NK-92 (cell line): ENCODE results near the gene PRPF38B.
A peak's percentile ranks its signal among the peaks of the same experiment; 100 is the strongest.
"Not testable (repeated sequence)": the region's sequence is repeated elsewhere in the genome, so short reads cannot be mapped to it uniquely, and the experiment has no call there.

ENCODE experiments used
- DNase-seq: peaks from one replicate; lab custom pipeline; 2025; ENCODE audit not compliant: unreplicated experiment; lab: John Stamatoyannopoulos, UW

Gene PRPF38B

GRCh38 chr1:108679586-108680213 is 12.4 kb upstream of the PRPF38B start:
- DNase-seq: no peak

DNA sequence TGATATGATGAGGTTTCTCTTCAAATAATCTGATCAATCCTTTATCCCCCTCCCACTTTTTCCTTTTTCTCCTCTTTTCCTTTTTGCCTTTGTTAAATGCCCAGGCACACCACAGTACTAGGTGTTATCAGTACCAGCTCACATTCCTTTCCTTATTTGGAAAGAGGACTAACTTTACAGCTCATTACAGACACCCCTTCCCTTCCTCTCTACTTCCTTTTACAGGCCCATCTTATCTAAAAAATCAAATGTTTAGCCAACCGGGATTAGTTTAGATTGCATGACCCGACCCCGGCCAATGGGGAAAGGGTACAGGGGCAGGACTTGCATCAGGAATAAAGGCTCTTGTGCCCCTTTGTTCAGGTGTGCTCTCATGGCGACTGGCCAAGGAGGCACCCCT is 10.4 kb upstream of the PRPF38B start:
- not testable (repeated sequence) for DNase-seq

DNA sequence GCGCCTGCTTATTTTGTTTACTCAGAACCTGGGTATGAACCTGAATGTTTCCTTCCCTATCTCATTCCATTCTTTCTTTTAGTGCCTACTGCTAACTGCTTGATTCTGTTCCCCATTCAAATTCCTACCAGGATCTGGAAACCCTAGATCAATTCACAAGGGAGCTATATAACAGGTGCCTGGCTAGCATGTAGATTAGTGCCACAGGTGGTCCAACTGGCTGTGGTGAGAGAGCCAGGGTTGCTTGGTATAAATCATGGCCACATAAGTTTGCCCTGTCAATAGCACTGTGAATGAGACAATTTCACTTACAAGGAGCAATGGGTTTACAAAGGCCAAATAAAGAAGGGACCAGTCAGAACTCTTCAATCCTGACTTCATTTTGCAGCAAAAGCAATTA is 6.6 kb upstream of the PRPF38B start:
- DNase-seq: no peak

DNA sequence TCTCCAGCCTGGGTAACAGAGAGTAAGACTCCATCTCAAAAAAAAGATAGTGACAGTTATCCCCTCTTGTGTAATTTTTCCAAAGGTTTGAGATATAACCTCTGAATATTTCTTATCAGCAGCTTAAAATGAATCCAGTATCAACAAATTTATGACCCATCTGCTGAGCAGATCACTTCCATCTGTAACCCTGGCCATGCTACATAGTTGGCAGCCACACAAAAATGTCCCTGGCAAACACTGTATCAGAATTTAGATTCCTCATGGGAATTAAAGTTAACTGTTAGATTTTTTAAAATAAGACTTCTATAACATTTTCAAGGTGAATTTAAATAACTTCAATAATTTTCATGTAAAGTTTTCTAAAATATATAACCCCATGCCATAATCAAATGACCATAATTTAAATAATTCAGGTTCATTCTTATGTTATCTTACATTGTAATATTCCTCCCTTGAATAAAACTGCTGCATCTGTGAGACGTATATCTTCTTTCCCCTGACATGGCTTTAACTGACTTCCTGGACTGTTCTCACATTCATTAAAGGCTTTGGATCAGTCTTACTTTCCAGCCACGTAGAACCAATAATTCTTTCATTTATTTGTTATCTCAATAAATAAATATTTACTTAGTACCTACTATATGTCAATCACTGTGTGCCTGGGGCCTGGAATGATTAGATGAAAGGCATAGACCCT is 5.3 kb upstream of the PRPF38B start:
- DNase-seq: no peak

DNA sequence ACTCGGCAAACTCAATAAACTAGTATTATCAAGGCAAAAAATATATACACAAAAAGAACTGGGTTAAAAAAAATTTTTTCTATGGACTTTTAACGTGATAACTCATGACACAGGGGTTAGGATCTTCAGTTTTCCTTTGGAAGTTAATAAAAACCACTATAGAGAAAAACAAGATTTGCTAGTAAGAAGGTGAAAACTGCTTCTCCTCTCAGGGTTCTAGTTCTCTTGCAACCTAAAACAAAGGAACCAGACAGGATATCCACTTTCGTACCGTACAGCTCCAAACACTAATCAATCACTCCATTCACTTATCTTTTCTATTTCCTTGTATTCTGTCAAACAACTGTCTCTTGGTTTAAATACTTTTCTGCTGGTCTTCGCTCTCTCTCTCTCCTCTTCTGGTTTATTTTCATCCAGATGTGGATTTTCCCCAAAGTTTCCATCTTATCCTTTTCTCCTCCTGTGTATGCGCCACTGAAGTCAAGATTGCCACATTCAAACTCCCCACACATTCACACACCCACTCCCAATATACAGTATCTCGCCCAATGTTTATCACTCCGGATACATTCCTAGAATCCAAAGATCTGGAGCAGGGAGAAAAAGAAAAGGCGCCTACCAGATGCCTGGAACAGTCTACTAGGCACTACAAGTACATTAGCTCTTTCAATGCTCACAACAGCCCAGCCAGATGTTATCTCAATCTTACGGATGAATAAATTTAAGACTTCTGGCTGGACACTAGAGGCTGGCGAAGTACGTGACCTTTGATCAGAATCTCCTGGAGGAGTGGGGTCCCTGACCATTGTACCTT is 775 bp upstream of the PRPF38B start:
- DNase-seq: no peak

DNA sequence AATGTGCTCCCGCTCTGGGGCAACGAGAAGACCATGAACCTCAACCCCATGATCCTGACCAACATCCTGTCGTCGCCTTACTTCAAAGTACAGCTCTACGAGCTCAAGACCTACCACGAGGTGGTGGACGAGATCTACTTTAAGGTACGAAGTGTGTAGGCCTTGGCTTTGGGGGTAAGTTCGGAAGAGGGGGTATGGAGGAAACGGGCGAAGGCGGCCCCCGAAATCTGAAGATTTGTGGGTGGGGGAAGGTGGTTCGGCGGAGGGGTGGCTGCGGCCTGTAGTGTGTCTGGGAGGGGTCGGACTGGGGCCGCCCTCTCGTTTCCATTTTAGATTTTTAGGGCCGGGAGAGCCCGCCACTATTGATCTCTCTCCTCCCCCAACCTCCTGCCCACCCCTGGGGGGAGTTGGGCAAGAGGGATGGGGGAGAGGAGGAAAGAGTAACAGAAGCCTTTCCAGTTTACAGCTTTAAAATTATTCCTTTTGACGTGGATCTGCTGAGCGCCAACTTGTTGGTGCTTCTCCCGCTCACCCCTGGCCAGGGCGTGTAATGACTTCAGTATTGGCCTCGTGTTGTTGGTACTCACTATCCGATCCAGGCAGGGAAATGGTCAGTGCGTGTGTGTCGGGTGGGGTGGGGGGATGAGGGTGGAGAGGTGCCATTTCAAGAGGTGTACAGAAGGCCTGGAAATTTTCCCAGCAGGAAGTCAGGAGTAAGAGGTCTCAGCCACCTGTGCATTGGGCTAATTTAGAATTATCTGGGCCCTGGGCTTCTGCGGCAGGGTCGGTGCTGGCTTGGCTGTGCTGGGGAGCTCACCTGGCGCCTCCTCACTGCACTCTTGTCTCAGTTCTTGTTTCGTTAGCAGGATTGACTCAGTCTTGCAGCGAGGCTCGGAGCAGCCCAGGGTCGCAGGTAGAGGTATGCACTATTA is 880 bp downstream of the PRPF38B start:
- DNase-seq: peak; percentile 43

- no peak for DNase-seq
Observed at GRCh38 chr1:108695535-108695934, 3.4 kb downstream of the PRPF38B start.

GRCh38 chr1:108699375-108700332 is 7.5 kb downstream of the PRPF38B start:
- DNase-seq: no peak

DNA sequence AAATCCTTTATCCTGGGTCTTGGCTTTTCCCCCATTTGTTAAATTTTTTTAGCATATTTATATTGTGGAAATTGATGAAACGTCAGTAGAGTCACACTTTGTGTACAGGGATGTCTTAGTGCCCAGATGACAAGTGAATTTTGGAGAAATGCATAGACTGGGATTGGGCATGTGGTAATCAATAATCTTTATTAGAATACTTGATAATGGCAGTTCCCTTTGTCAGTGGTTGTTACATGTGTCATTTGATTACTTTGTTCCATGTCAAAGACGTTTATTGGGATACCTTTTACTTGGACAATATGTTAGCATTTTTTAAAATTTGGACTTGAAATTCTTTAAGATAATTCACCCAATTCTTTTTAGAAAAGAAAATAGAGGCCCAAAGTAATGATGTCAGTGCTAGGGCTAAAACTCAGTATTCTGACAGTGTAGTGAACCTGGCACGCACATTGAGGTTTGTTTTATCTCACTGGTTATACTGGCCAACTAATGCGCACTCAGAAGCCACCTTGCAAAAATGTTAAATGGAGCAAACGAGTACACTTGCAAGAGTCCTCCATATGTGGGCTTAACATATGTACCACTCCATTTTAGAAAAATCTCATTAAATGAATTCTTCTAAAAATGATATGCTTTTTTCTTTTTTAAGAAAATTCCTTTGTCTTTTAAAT is 9.2 kb downstream of the PRPF38B start:
- no peak for DNase-seq

- not testable (repeated sequence) for DNase-seq
Observed at GRCh38 chr1:108702109-108702508, 10.0 kb downstream of the PRPF38B start.

DNA sequence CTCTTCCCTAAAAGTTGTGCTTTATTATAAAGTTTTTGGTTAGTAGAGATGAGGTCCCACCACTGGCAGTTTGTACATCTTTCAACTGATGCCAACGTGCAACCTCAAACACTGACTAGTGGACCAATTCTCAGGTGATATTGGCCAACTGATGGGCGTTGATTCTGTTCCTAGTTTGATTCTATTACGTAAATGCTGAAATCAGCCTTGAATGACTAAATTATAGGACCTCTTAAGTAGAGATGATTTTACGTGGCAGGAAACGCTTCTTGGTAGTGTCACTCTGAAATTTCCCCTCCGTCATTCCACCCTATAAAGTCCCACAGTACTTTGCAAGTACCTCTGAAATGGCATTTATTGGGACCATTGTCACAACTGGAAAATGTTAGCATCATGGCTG is 11.8 kb downstream of the PRPF38B start:
- no peak for DNase-seq

DNA sequence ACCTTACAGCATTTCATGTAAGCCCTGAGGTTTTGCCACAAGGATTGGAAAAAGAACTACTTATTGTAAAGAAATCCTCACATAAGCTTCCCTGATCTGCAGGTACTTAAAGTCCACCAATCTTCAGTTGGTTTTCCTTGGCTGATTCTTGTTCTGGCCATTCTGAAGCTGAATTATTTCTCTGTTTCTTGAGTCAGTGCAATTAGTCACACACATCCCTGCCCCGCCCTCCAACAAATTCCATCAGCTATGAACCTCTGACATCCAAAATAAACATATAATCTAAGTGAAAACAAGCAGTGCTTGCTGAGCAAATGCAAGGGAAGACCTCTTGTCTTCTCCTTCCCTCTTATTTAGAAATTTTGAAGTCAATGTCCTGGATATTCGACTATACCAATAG is 12.4 kb downstream of the PRPF38B start:
- DNase-seq: no peak

DNA sequence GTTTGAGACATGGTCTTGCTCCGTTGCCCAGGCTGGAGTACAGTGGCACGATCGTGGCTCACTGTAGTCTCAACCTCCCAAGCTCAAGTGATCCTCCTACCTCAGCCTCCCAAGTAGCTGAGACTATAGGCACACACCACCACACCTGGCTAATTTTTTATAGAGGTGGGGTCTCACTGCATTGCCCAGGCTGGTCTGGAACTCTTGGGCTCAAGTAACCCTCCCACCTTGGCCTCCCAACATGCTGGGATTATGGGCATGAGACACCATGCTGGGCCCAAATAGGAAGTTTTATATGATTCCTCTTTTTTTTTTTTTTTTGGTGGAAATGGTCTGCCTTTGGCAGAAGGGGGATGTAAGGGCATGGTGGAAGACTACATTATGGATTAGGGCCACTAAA is 14.5 kb downstream of the PRPF38B start:
- no peak for DNase-seq

DNA sequence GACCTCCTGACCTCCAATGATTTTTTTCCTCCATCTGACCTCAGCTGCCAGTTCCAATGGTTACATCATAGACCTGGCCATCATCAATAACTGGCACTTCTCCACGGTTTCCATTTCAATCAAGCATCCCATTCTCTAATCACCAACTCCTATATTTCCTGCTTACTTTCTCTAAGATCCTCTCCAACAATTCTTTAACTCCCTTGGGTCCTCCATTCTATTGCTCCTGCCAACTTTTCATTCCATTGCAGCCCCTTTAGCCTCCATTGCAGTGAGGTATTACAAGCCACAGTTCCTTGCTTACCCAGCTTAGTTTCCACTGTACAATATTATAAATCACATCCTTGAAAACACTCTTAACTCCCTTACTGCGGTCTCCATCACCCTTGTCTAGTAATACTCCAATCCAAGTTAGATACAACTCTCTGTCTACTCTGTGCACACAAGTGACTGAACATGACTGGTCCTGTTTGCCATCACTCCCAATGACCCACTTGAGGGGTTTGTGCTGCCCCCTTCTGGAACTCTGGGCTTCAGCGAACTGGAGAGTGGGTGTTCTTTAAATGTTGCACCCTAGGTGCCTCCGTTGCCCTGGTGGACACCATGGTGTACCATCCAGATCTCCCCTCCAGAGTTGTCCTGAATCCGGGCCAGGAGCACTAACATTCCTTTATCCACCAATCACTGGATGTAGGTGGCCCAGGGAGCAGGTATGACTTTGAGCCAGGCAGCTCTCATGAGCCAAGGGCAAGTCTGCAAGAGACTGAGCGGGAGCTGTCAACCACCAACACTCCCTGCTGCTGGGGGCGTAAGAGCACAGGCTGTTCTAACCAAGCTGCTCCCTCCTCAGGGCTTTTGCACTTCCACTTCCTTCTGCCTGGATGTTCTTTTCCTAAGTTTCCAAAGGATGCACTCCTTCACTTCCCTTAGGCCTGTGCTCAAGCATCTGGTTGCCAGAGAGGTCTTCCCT is 16.9 kb downstream of the PRPF38B start:
- no peak for DNase-seq

DNA sequence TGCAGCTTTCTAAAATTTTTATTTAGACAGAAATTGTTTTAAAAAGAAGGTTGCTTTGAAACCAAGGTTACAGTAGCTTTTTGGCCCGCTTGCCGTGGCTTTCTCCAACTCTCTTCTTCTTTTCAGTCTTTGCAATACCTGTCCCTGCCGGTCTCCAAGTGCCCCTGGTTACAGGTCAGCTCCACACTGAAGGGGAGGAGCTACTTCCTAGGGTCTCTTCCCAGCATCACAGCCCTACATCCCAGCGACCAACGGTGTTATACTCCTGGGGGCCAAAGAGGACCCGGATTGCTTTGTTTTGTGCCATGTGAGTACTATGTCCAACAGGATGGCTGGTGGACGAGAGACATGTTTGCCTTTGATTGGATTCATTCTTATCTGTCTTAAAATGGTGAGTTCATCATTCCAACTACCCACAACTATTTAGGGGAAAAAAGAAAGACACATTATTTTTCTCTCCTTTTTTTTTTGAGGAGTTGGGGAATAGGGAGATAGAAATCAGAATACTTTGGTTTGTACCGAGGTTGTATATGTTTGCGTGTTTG is 20.6 kb downstream of the PRPF38B start, which contains the start of gene FNDC7:
Gene FNDC7 (plus strand): TSS at position 303 of the 545 bp plus-strand sequence. CDS start 26 bp downstream, at position 329.
- no peak for DNase-seq

DNA sequence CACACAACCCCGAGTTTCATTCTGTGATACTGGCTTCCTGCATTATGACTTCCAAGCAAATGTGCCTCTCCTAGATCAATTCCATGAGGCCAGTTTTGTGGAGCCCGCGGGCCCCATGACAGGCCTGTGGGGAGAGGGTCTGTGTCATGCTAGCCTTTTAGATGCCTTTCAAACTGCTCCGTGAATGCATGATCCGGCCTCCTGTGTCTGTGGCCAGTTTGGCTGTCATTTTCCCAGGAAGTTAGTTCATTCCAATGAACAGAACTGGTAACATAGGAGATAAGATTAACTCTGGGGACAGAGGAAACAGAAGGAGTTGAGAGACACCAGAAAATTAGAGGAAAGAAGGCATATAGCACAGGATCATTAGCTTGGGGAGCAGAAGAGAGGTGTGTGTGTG is 23.8 kb downstream of the PRPF38B start:
- no peak for DNase-seq

GRCh38 chr1:108716437-108717230 is 24.5 kb downstream of the PRPF38B start:
- no peak for DNase-seq
